Right lung (tissue), 5 donors: ENCODE measurements around the gene GJB3. TPM values are rescaled to one million over a fixed set of nuclear protein-coding genes. Genes with fewer than 3 reads are reported as not detected.
"Not testable (repeated sequence)": the region's sequence is repeated elsewhere in the genome, so short reads cannot be mapped to it uniquely, and the experiment has no call there.

Source experiments
- DNase-seq, 2 donors: peaks; one replicate each; pipeline ENCODE4 v3.0.0-alpha.2; 2013
- polyA plus RNA-seq, 5 donors: library from polyadenylated mRNA; unstranded; fragments of 120-200 nt; gene quantifications; one replicate each; pipeline versions ENCODE4 v1.2.1 to v1.2.3, GENCODE V29; 2013; ENCODE audit warnings: inconsistent platforms in 1 of 5, low replicate concordance in 1 of 5; ENCODE audit not compliant: insufficient read length in 5 of 5, insufficient read depth in 1 of 5

The GJB3 gene
- polyA plus RNA-seq, 5 donors, result 0.09 to 0.21 (median 0.09) TPM; not detected in 2

- DNase-seq, result no peak
These were observed 4.3 kb downstream of the GJB3 start for GRCh38 chr1:34785231-34785874.

GRCh38 chr1:34785875-34786470, 5.0 kb downstream of the GJB3 start:
- no peak for DNase-seq

GRCh38 chr1:34786521-34787325, 5.7 kb downstream of the GJB3 start:
- DNase-seq, result peak; percentile 31 to 40

GRCh38 chr1:34787461-34788420, 6.7 kb downstream of the GJB3 start:
- no peak for DNase-seq

- DNase-seq, result no peak
These were observed 10.0 kb downstream of the GJB3 start for GRCh38 chr1:34790985-34791384.

- DNase-seq, result no peak
These were observed 11.4 kb downstream of the GJB3 start for GRCh38 chr1:34792424-34792823.

GRCh38 chr1:34792868-34793727, 12.1 kb downstream of the GJB3 start, which contains the start of gene GJA4:
TSS of gene GJA4 (plus strand) at chr1:34792999. CDS start at chr1:34794214, 1,215 bp downstream.
- no peak for DNase-seq

- no peak for DNase-seq
These were observed 13.2 kb downstream of the GJB3 start for GRCh38 chr1:34794001-34794789.

GRCh38 chr1:34794790-34795180, 13.8 kb downstream of the GJB3 start:
- DNase-seq, result no peak

GRCh38 chr1:34795916-34796315, 14.9 kb downstream of the GJB3 start:
- DNase-seq, result no peak

GRCh38 chr1:34796990-34797389, 16.0 kb downstream of the GJB3 start:
- DNase-seq, result no peak

GRCh38 chr1:34800214-34800613, 19.2 kb downstream of the GJB3 start:
- no peak for DNase-seq

- DNase-seq, result no peak
These were observed 22.8 kb downstream of the GJB3 start for GRCh38 chr1:34803770-34804169.

- DNase-seq, result no peak
These were observed 25.4 kb downstream of the GJB3 start for GRCh38 chr1:34806396-34806795.

- no peak for DNase-seq
These were observed 27.2 kb downstream of the GJB3 start for GRCh38 chr1:34808051-34808810.

- DNase-seq, result not testable (repeated sequence)
These were observed 29.8 kb downstream of the GJB3 start for GRCh38 chr1:34810781-34811180.

GRCh38 chr1:34816332-34816731, 35.3 kb downstream of the GJB3 start:
- no peak for DNase-seq

GRCh38 chr1:34816778-34817177, 35.8 kb downstream of the GJB3 start:
- DNase-seq, result no peak

GRCh38 chr1:34818862-34819261, 37.8 kb downstream of the GJB3 start:
- DNase-seq, result not testable (repeated sequence)
